K562 (cell line): ENCODE results near the gene RALGPS1. TPM values are rescaled to one million over a fixed set of nuclear protein-coding genes. Genes with fewer than 3 reads are reported as not detected.

ENCODE experiments used
- ATAC-seq: fragments of 200-7000 bp; cut with Tn5 transposase; 3 replicates; pipeline ENCODE4 v1.9.1; 2020; ENCODE audit warnings: moderate library complexity
- BruUV-seq: library from RNA; stranded (reverse); fragments of 400-500 nt; replicated peaks from 2 replicates; lab custom pipeline; 2021; lab: Mats Ljungman, UMichigan
- CTCF ChIA-PET: fragments of 300-600 bp; formaldehyde crosslinking; extraction: SDS; loops from one replicate; lab custom pipeline; 2021; ENCODE audit warnings: low intra/inter-chr PET ratio; lab: Yijun Ruan, JAX
- POLR2A ChIA-PET: fragments of 300-600, 350-650 bp; sonication (Branson Sonifier 250); formaldehyde crosslinking; extraction: SDS; loops from one replicate; lab custom pipeline; 2021; ENCODE audit warnings: antibody characterized with exemption, inconsistent platforms; lab: Yijun Ruan, JAX
- DNase-seq, 4 experiments: peaks; one replicate each; pipeline versions ENCODE4 v3.0.0 to v3.0.0-alpha.2; 2011 to 2018; ENCODE audit warnings: low spot score in 3 of 4, mixed read lengths in 3 of 4; ENCODE audit errors: extremely low read depth in 1 of 4
- FAIRE-seq: peaks from 2 replicates; lab custom pipeline; 2011; peaks lifted over from hg19 to GRCh38; lab: Jason Lieb, UNC
- H2AFZ ChIP-seq: 2 replicates; pipeline ENCODE4 v1.6.0; 2011; ENCODE audit warnings: low read depth, low read length, control low read depth, inconsistent platforms
- H3K27ac ChIP-seq: fragments of 200-600 bp; 3 replicates; pipeline ENCODE4 v1.8.0; 2011; ENCODE audit warnings: low read depth, mild to moderate bottlenecking, control low read depth, inconsistent platforms, low read length, moderate library complexity, mixed read lengths; ENCODE audit errors: extremely low read depth
- H3K27me3 ChIP-seq, 2 experiments: fragments of 300-600 bp in 1 of 2; 2 replicates in 1 of 2; 3 replicates in 1 of 2; pipeline versions ENCODE4 v1.6.0 to v1.8.0; 2011; ENCODE audit warnings: inconsistent platforms in 2 of 2, low read length in 2 of 2, mild to moderate bottlenecking in 1 of 2, mixed read lengths in 1 of 2, moderate library complexity in 1 of 2; ENCODE audit not compliant: control insufficient read depth in 2 of 2, insufficient read depth in 2 of 2
- H3K36me3 ChIP-seq: fragments of 300-600 bp; 3 replicates; pipeline ENCODE4 v1.8.0; 2011; ENCODE audit warnings: mild to moderate bottlenecking, low read length, inconsistent platforms; ENCODE audit not compliant: control insufficient read depth, insufficient read depth
- H3K4me1 ChIP-seq, 2 experiments: fragments of 200-600 bp in 1 of 2; replicated peaks in 1 of 2; 2 replicates in 1 of 2; 3 replicates in 1 of 2; pipeline versions ENCODE4 v1.5.1 to v1.8.0; 2011; ENCODE audit warnings: inconsistent platforms in 2 of 2, low read length in 2 of 2, mild to moderate bottlenecking in 1 of 2, mixed read lengths in 1 of 2, moderate library complexity in 1 of 2; ENCODE audit not compliant: control insufficient read depth in 2 of 2, insufficient read depth in 2 of 2
- H3K4me2 ChIP-seq: 2 replicates; pipeline ENCODE4 v1.6.1; 2011; ENCODE audit warnings: low read length, control low read depth, inconsistent platforms, mixed read lengths; ENCODE audit not compliant: insufficient read depth
- H3K4me3 ChIP-seq: fragments of 200-600 bp; sonication (generic), shearing (Covaris generic); 2 replicates; pipeline ENCODE4 v1.5.1; 2016; ENCODE audit warnings: control low read depth, inconsistent platforms
- H3K79me2 ChIP-seq: fragments of 200-600 bp; 3 replicates; pipeline ENCODE4 v1.8.0; 2011; ENCODE audit warnings: low read length, inconsistent platforms; ENCODE audit not compliant: control insufficient read depth, insufficient read depth
- H3K9ac ChIP-seq, 2 experiments: 2 replicates each; pipeline versions ENCODE4 v1.6.0 to v1.6.1; 2011; ENCODE audit warnings: low read depth in 2 of 2, low read length in 2 of 2, control low read depth in 1 of 2, inconsistent platforms in 1 of 2, mild to moderate bottlenecking in 1 of 2, mixed read lengths in 1 of 2; ENCODE audit not compliant: insufficient read depth in 1 of 2
- H3K9me1 ChIP-seq: one replicate; pipeline ENCODE4 v1.6.0; 2011; ENCODE audit warnings: inconsistent platforms, mild to moderate bottlenecking, low read length, moderate library complexity; ENCODE audit not compliant: control insufficient read depth, insufficient read depth
- H3K9me3 ChIP-seq: replicated peaks from 2 replicates; pipeline ENCODE4 v1.5.1; 2011; ENCODE audit warnings: low read depth, low read length, inconsistent platforms; ENCODE audit not compliant: control insufficient read depth, insufficient read depth
- H4K20me1 ChIP-seq: replicated peaks from 2 replicates; pipeline ENCODE4 v1.6.1; 2011; ENCODE audit warnings: low read length, inconsistent platforms, mixed read lengths; ENCODE audit not compliant: control insufficient read depth, insufficient read depth
- ZNF175 ChIP-seq: fragments of 200-800 bp; sonication (Bioruptor generic); IDR thresholded peaks from 2 replicates; pipeline ENCODE4 v1.6.1; 2016; ENCODE audit warnings: low read depth, mild to moderate bottlenecking, missing genetic modification characterization, missing compliant biosample characterization
- WGBS: fragments of 100-300 bp; shearing (Covaris generic); methylation state at CpG from one replicate; pipeline ENCODE4 v1.1.6; 2016; ENCODE audit warnings: low coverage, mixed read lengths; ENCODE audit not compliant: insufficient coverage; ENCODE audit errors: missing lambda C conversion rate; 5-methylcytosine and 5-hydroxymethylcytosine counted together
- in situ Hi-C: fragments of 300-500 bp; cut with MboI; formaldehyde crosslinking; loops from 4 replicates; pipeline ENCODE4 v1.15.0; 2018; ENCODE audit warnings: inconsistent platforms, mixed read lengths
- intact Hi-C: fragments of 100-400 bp; cut with micrococcal nuclease; formaldehyde crosslinking; loops from 2 replicates; pipeline ENCODE4 v1.14.2; 2022
- polyA plus RNA-seq, 8 experiments: library from polyadenylated mRNA; depleted of rRNA in 4 of 8; stranded (reverse) in 5 of 8; unstranded in 3 of 8; fragments of >200 nt; fragmentation: Nextera tagmentation in 2 of 8; fragmentation: Illumina TruSeq in 1 of 8; extraction: Ambion mirVana in 2 of 8; extraction: Trizol in 1 of 8; gene quantifications; 2 replicates each; pipeline versions ENCODE4 v1.2.1 to v1.2.3, GENCODE V29; 2011 to 2014; ENCODE audit warnings: inconsistent platforms in 1 of 8, missing spikeins in 1 of 8
- total RNA-seq, 7 experiments: library from RNA; depleted of rRNA in 6 of 7; stranded (reverse); fragments of >200 nt in 6 of 7; fragmentation: Illumina TruSeq in 2 of 7; extraction: Trizol in 2 of 7; gene quantifications; 2 replicates each; pipeline versions ENCODE4 v1.2.1 to v1.2.3, GENCODE V29; 2011 to 2021; ENCODE audit warnings: low replicate concordance in 1 of 7
- TF ChIP-seq, protein P1 (sequence below): fragments of 250-450 bp; sonication (Bioruptor Pico); IDR thresholded peaks from 2 replicates; pipeline ENCODE4 v1.4.0; 2020; ENCODE audit warnings: borderline replicate concordance

Gene RALGPS1
- total and polyA plus RNA-seq, 9 of the 15 experiments (the other 6 are each of a cell fraction or from before 2014, with no cell fraction given) = 0.04 to 2.6 (median 1.5) TPM

- TF ChIP-seq, protein P1, sequence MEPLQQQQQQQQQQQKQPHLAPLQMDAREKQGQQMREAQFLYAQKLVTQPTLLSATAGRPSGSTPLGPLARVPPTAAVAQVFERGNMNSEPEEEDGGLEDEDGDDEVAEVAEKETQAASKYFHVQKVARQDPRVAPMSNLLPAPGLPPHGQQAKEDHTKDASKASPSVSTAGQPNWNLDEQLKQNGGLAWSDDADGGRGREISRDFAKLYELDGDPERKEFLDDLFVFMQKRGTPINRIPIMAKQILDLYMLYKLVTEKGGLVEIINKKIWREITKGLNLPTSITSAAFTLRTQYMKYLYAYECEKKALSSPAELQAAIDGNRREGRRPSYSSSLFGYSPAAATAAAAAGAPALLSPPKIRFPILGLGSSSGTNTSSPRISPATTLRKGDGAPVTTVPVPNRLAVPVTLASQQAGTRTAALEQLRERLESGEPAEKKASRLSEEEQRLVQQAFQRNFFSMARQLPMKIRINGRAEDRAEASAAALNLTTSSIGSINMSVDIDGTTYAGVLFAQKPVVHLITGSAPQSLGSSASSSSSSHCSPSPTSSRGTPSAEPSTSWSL = no peak
- TF ChIP-seq ZNF175 (CRISPR knock-in tag) = peak; percentile 27; the same call in 1 of the 2 replicates
- H3K27ac ChIP-seq = no peak overlapping the region
- ChIA-PET POLR2A (interaction anchor here (0.6 to 1.8 kb wide), 2 partner anchors 13 to 97 kb away, joined by 4 to 5 read pairs; no protein-coding TSS in a partner anchor), CTCF (no interaction called here)
- no peaks in the 10 kb centered on the region; a peak in 2 of 5 replicates for H3K4me1 ChIP-seq
- no peak overlapping the region for H3K4me2 ChIP-seq
- ATAC-seq (no peak), DNase-seq (no peak), FAIRE-seq (no peak)
- no peaks in the 10 kb centered on the region for H3K36me3 ChIP-seq
- H3K4me3 ChIP-seq = no peak overlapping the region
- in situ Hi-C loops (no loop called here), intact Hi-C loops (no loop called here)
- H3K9me3 ChIP-seq = no peaks in the 10 kb centered on the region
- H3K9me1 ChIP-seq = no peaks in the 10 kb centered on the region
- H2AFZ ChIP-seq = no peak overlapping the region
- 21% methylated on average over 6 of the region's 6 CpGs for WGBS
- no TSS peak for BruUV-seq
- no peak overlapping the region for H3K9ac ChIP-seq
- no peaks in the 10 kb centered on the region; a peak in 1 of 5 replicates for H3K27me3 ChIP-seq
- H3K79me2 ChIP-seq = no peaks in the 10 kb centered on the region
- H4K20me1 ChIP-seq = no peaks in the 10 kb centered on the region
These were observed 60.0 kb downstream of the RALGPS1 start for GRCh38 chr9:126974594-126974993.
